Stimulated activated naive CD4-positive, alpha-beta T cell treated with Interleukin-2 at 50 U/mL for 16 hours (primary cell): ENCODE measurements around the gene FKBP2.

Experiments
- DNase-seq: peaks from one replicate; lab custom pipeline; 2025; lab: John Stamatoyannopoulos, UW

Gene FKBP2

GRCh38 chr11:64249563-64250414 lies 8.9 kb downstream of the FKBP2 start:
- DNase-seq, result no peak

- no peak for DNase-seq
Observed at GRCh38 chr11:64250415-64251015, 9.6 kb downstream of the FKBP2 start.

- DNase-seq, result peak; percentile 35
Observed at GRCh38 chr11:64251016-64251752, 10.3 kb downstream of the FKBP2 start, which contains the start of gene PLCB3. Gene PLCB3, plus strand, starts transcription at chr11:64251530. Its CDS starts 120 bp downstream, at chr11:64251650.

- DNase-seq, result no peak
Observed at GRCh38 chr11:64251753-64252002, 10.8 kb downstream of the FKBP2 start.

- no peak for DNase-seq
Observed at GRCh38 chr11:64252003-64252872, 11.3 kb downstream of the FKBP2 start.

GRCh38 chr11:64253043-64253442 lies 12.1 kb downstream of the FKBP2 start:
- DNase-seq, result no peak

DNA sequence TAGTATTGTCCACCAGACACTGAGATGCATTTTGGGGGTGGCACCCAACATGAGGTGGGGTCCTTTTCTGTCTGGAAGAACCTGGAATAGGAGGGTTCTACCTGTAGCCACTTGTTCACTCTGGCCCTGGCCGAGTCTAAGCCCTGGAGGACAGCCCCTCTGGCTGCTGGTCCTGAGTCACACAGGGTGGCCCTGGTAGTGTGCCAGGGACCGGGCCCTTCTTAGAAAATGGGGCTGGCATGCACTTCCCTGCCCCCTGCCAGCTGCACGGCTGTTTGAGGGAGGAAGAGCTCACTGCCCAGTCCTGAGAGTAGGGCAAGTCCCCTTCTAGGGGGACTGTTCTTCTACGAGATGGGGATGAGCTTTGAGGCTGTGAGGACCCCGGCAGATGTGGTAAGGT lies 12.6 kb downstream of the FKBP2 start:
- no peak for DNase-seq

DNA sequence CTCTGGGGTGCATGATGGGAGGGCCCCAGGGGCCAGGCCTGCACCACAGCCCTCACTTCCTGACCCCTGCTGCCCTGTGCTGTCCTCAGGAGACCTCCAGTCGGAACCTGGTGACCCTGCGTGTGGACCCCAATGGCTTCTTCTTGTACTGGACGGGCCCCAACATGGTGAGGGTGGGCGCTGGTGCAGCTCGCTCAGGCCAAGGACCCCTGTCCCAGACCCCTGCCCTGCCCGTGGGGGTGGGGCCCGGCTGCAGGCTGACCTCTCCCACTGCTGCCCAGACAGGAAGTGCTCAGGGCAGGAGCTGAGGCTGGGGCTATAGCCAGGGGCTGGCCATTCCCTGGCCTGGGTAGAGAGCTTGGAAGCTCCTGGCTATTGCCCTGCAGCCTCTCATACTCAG lies 13.4 kb downstream of the FKBP2 start:
- DNase-seq, result no peak

- no peak for DNase-seq
Observed at GRCh38 chr11:64255135-64256128, 14.5 kb downstream of the FKBP2 start.

DNA sequence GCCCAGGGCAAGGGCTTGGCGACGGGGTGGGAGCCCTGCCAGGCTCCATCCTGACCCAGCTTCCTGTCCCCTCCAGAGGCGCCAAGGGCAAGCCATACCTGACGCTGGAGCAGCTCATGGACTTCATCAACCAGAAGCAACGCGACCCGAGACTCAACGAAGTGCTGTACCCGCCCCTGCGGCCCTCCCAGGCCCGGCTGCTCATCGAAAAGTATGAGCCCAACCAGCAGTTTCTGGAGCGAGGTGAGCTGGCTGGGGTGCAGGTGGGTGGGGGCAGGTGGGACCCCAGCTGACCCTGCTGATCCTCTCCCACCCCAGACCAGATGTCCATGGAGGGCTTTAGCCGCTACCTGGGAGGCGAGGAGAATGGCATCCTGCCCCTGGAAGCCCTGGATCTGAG lies 15.4 kb downstream of the FKBP2 start:
- no peak for DNase-seq

GRCh38 chr11:64258356-64258755 lies 17.5 kb downstream of the FKBP2 start:
- no peak for DNase-seq

DNA sequence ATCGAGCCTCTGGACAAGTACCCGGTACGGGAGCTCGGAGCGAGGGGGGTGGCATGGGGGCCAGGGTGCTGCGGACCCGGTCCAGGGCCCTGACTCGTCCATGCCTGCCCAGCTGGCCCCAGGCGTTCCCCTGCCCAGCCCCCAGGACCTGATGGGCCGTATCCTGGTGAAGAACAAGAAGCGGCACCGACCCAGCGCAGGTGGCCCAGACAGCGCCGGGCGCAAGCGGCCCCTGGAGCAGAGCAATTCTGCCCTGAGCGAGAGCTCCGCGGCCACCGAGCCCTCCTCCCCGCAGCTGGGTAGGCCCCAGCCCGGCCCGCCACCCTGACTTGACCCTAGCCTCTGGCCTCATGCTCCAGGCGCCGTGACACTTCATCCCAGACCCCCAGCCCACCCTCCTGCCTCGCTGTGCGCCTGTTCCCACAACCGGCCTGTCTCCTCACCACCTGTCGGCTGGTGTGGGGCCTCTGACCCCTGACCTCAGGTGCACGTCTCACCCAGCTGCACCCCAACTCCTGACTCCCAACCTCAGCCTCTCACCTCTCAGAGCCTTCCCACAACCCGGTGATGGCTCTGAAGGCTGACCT lies 18.1 kb downstream of the FKBP2 start:
- no peak for DNase-seq

DNA sequence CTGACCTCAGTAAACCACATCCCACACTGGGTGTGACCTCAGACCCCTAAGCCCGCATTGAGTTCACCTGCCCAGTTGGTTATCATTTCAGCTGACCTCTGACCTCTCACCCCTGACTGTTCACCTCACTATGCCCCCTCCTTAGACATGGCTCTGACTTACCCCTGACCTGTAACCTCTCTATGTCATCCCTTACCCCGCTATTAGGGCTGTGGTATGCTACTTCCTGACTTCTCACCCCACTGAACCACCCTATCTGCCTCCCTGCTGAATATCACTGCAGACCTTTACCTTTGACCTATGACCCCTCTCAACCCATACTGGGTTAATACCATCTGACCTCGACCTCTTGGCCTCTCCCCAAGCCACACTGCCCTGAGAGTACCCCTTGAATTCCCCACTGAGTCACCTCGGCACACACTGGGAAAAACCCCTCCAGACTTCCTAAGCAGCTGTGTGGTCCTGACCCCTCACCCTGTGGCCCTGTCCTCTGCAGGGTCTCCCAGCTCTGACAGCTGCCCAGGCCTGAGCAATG lies 18.7 kb downstream of the FKBP2 start:
- no peak for DNase-seq

DNA sequence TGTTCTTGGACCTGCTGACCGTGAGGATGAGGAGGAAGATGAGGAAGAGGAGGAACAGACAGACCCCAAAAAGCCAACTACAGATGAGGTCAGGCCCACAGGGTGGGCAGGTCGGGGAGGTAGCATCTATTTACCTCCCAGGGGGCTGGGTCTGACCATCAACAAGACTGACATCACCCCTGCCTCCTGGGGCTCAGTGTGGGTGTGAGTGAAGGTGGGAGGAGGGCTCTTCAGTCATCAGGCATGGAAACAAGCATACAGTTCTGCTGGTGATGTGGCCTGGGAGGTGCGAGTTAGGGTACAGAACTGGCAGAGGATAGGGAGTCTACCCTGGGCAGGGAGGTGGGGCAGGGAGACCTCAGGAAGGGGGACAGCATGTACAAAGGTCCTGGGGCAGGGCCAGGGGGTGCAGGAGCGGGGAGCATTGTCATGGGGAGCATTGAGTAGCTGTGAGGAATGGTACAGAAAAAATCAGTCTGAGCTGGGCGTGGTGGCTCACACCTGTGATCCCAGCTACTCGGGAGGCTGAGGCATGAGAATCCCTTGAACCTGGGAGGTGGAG lies 19.3 kb downstream of the FKBP2 start:
- no peak for DNase-seq

DNA sequence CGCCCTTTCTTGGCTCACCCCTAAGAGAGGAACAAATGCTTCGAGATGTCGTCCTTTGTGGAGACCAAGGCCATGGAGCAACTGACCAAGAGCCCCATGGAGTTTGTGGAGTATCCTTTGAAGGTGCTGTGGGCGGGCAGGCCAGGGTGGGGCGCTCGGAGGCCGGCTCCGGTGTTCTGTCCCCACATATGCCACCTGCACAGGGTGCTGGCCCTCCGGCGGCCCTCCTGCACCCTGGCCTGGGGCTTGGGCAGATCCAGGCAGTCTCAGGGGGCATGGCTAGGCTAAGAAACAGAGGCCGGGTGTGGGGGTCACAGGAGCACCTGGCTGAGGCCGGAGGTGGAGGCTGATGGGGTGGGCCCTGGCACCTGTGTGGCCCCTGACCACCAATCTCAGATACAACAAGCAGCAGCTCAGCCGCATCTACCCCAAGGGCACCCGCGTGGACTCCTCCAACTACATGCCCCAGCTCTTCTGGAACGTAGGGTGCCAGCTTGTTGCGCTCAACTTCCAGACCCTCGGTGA lies 20.7 kb downstream of the FKBP2 start:
- no peak for DNase-seq

- no peak for DNase-seq
Observed at GRCh38 chr11:64262271-64263002, 21.5 kb downstream of the FKBP2 start.

GRCh38 chr11:64263021-64263946 lies 22.4 kb downstream of the FKBP2 start:
- no peak for DNase-seq

DNA sequence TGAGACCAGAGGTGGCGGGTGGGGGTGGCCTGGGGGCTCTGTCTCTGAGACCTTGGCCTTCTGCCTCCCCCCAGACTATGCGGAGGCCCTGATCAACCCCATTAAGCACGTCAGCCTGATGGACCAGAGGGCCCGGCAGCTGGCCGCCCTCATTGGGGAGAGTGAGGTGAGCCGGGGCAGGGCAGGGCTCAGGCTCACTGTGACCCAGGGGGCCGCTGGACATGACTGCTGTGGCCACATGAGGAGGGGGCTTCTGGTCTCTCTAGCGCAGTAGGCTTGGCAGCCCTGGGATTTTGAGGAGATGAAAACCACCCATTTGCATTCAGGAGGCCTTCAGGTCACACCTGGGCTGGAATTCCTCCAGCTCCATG lies 23.0 kb downstream of the FKBP2 start:
- DNase-seq, result no peak
